NT2/D1 (cell line): ENCODE measurements around the gene CCSAP.
A peak's percentile ranks its signal among the peaks of the same experiment; 100 is the strongest.

Experiments used
- DNase-seq: peaks from one replicate; pipeline ENCODE4 v3.0.0-alpha.2; 2011; ENCODE audit warnings: low read depth, low spot score
- H3K27me3 ChIP-seq: 2 replicates; pipeline ENCODE4 v1.6.0; 2011; ENCODE audit warnings: mild to moderate bottlenecking; ENCODE audit not compliant: insufficient read length, insufficient read depth
- H3K36me3 ChIP-seq: 2 replicates; pipeline ENCODE4 v1.6.1; 2011; ENCODE audit warnings: mild to moderate bottlenecking, low read length, mixed read lengths; ENCODE audit not compliant: insufficient read depth, insufficient read length
- H3K4me1 ChIP-seq: 2 replicates; pipeline ENCODE4 v1.5.1; 2011; ENCODE audit not compliant: insufficient read depth, insufficient read length
- H3K4me3 ChIP-seq: 2 replicates; pipeline ENCODE4 v1.5.1; 2011; ENCODE audit warnings: low read depth; ENCODE audit not compliant: insufficient read length
- H3K9ac ChIP-seq: 2 replicates; pipeline ENCODE4 v1.6.0; 2011; ENCODE audit warnings: low read depth; ENCODE audit not compliant: insufficient read length
- H3K9me3 ChIP-seq: 2 replicates; pipeline ENCODE4 v1.5.1; 2011; ENCODE audit warnings: mild to moderate bottlenecking, low read length; ENCODE audit not compliant: insufficient read depth
- SUZ12 ChIP-seq: IDR thresholded peaks from 2 replicates; pipeline ENCODE4 v1.6.1; 2011; ENCODE audit not compliant: insufficient read length, insufficient read depth; ENCODE audit errors: extremely low read depth
- YY1 ChIP-seq: IDR thresholded peaks from 2 replicates; pipeline ENCODE4 v1.6.1; 2011; ENCODE audit not compliant: insufficient read length, insufficient read depth
- ZNF274 ChIP-seq: IDR thresholded peaks from 2 replicates; pipeline ENCODE4 v1.6.1; 2011; ENCODE audit warnings: mild to moderate bottlenecking, low read depth, low read length

CCSAP gene

GRCh38 chr1:229364207-229365065 is 21.6 kb upstream of the CCSAP start:
- Histone ChIP-seq H3K9ac (no peak overlapping the region), H3K36me3 (no peaks in the 10 kb centered on the region), H3K27me3 (no peaks in the 10 kb centered on the region), H3K4me1 (peaks cover 2% of the 10 kb centered on the region), H3K9me3 (no peaks in the 10 kb centered on the region), H3K4me3 (no peak overlapping the region)
- TF ChIP-seq ZNF274 (no peak), SUZ12 (no peak), YY1 (no peak)
- no peak for DNase-seq

GRCh38 chr1:229363723-229364122 is 20.9 kb upstream of the CCSAP start:
- no peak overlapping the region for H3K9ac ChIP-seq
- H3K36me3 ChIP-seq: no peaks in the 10 kb centered on the region
- H3K4me1 ChIP-seq: peaks cover 2% of the 10 kb centered on the region
- no peak overlapping the region for H3K4me3 ChIP-seq
- no peak for TF ChIP-seq SUZ12
- no peak for TF ChIP-seq ZNF274
- TF ChIP-seq YY1: no peak
- no peaks in the 10 kb centered on the region for H3K27me3 ChIP-seq
- DNase-seq: no peak
- H3K9me3 ChIP-seq: no peaks in the 10 kb centered on the region

GRCh38 chr1:229360420-229360819 is 17.6 kb upstream of the CCSAP start:
- no peak overlapping the region for H3K4me3 ChIP-seq
- DNase-seq: peak; percentile 59

GRCh38 chr1:229355661-229356060 is 12.8 kb upstream of the CCSAP start:
- H3K36me3 ChIP-seq: no peaks in the 10 kb centered on the region
- peaks cover 14% of the 10 kb centered on the region; the same call in 1 of the 2 replicates for H3K9me3 ChIP-seq
- no peaks in the 10 kb centered on the region for H3K27me3 ChIP-seq
- no peak for TF ChIP-seq ZNF274
- H3K4me1 ChIP-seq: peaks cover 2% of the 10 kb centered on the region
- DNase-seq: no peak
- no peak overlapping the region for H3K9ac ChIP-seq
- no peak overlapping the region for H3K4me3 ChIP-seq

More at GRCh38 chr1:229360420-229360819, 17.6 kb upstream of the CCSAP start:
- no peak for TF ChIP-seq ZNF274
- TF ChIP-seq YY1: no peak
- TF ChIP-seq SUZ12: no peak
- Histone ChIP-seq H3K27me3 (no peaks in the 10 kb centered on the region), H3K4me1 (peaks cover 2% of the 10 kb centered on the region), H3K9ac (no peak overlapping the region), H3K9me3 (0 out of 2 replicates have a peak, but pooled peaks cover 6% of the 10 kb centered on the region), H3K36me3 (no peaks in the 10 kb centered on the region)

- Histone ChIP-seq H3K9me3 (peaks cover 14% of the 10 kb centered on the region; the same call in 1 of the 2 replicates), H3K9ac (no peak overlapping the region), H3K4me1 (no peaks in the 10 kb centered on the region), H3K4me3 (no peak overlapping the region), H3K36me3 (no peaks in the 10 kb centered on the region), H3K27me3 (no peaks in the 10 kb centered on the region)
- TF ChIP-seq ZNF274: no peak
- TF ChIP-seq YY1: no peak
- TF ChIP-seq SUZ12: no peak
- no peak for DNase-seq
Measured at GRCh38 chr1:229354226-229354625, 11.4 kb upstream of the CCSAP start.

- H3K36me3 ChIP-seq: no peaks in the 10 kb centered on the region
- H3K9me3 ChIP-seq: peaks cover 14% of the 10 kb centered on the region; the same call in 1 of the 2 replicates
- no peak for DNase-seq
- no peaks in the 10 kb centered on the region for H3K4me1 ChIP-seq
- H3K27me3 ChIP-seq: no peaks in the 10 kb centered on the region
- H3K9ac ChIP-seq: no peak overlapping the region
- TF ChIP-seq ZNF274: no peak
- no peak for TF ChIP-seq YY1
- TF ChIP-seq SUZ12: no peak
- no peak overlapping the region for H3K4me3 ChIP-seq
Measured at GRCh38 chr1:229352975-229353374, 10.1 kb upstream of the CCSAP start.

- no peak for TF ChIP-seq SUZ12
- no peak for TF ChIP-seq ZNF274
- no peak for TF ChIP-seq YY1
- Histone ChIP-seq H3K27me3 (peaks cover 18% of the 10 kb centered on the region), H3K9me3 (peaks cover 15% of the 10 kb centered on the region; the same call in 1 of the 2 replicates)
Measured at GRCh38 chr1:229349463-229350385, 6.9 kb upstream of the CCSAP start.

More at GRCh38 chr1:229349463-229350385, 6.9 kb upstream of the CCSAP start:
- H3K36me3 ChIP-seq: no peaks in the 10 kb centered on the region
- DNase-seq: no peak
- no peak overlapping the region for H3K4me3 ChIP-seq
- H3K9ac ChIP-seq: no peak overlapping the region
- no peaks in the 10 kb centered on the region for H3K4me1 ChIP-seq
